GM21515 (cell line): ENCODE measurements around the gene ZFTA.

ENCODE experiments used
- ATAC-seq: cut with Tn5 transposase; IDR thresholded peaks from one replicate; pipeline ENCODE4 v1.9.1; 2021; ENCODE audit not compliant: unreplicated experiment

The ZFTA gene

DNA sequence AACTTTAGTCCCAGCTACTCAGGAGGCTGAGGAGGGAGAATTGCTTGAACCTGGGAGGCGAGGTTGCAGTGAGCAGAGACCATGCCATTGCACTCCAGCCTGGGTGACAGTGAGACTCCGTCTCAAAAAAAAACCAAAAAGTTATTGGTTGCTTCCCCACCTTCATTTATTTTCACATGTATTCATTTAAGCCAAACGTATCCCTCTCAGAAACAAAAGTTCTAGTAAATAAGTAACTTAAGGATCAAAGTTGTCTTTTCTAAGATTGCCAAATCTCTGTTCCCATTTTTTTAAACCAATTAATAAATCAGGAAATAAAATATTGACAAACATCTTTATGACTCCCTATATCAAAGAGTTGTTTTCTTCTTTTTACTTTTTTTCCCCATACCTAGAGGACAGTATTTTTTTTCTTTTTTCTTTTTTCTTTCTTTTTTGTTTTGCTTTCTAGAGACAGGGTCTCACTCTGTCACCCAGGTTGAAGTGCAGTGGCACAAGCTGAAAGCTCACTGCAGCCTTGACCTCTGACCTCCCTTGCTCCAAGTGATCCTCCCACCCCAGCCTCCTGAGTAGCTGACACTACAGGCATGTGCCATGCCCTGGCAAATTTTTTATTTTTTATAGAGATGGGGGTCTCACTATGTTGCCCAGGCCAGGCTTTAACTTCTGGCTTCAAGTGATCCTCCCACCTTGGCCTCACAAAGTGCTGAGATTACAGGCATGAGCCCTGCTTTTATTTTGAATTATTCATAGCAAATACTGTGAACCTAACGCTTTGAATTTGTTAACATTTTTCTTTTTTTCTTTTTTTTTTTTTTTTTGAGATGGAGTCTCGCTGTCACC is 11.4 kb downstream of the ZFTA start:
- no peak for ATAC-seq

- ATAC-seq, result no peak
Observed at GRCh38 chr11:63749624-63750023, 19.0 kb downstream of the ZFTA start.

DNA sequence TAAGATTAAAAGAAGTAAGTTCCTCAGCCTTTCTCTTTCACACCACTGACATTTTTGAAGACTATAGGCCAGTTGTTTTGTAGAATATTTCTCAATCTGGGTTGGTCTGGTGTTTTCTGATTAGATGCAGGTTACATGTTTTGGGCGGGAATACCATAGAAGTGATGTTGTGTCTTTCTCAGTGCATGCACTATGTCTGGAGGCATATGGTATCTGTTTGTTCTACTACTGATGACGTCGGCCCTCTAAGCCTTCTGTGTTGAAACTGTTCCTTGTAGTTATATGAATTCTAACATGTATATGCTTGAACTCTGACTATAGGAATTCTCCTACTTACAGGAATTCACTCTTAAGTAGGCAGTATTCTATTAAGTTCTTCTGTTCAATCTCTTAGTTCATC is 21.6 kb downstream of the ZFTA start:
- ATAC-seq, result no peak

GRCh38 chr11:63745304-63746170 is 23.0 kb downstream of the ZFTA start:
- no peak for ATAC-seq

DNA sequence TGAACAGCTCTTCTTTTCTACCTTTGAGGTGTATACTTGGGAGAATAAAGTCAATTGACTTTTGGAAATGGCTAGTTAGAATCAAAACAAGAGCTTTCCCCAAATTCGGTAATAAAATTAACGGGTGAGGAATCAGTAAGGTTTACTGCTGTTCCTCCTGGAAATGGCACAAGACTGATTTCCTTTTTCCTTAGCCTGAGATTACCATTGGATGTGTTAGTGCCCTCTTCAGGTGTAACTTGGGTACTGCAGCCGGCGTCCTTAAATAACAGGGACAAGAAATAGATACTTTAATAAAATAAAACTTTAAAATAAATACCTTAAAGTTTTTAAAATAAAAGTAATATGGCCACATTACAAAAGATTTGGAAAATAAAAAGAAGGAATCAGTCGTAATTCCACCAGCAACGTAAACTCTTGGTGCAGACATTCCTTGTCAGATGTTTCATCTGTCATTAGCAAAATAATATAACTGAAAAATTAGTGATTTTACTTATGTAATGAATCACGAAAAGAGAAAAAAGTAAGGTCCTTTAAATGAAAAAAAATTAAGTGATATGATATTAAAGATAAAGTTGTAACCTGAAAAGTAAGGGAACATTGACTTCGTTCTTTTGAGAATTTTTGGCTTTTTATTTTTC is 29.7 kb downstream of the ZFTA start:
- ATAC-seq, result no peak

DNA sequence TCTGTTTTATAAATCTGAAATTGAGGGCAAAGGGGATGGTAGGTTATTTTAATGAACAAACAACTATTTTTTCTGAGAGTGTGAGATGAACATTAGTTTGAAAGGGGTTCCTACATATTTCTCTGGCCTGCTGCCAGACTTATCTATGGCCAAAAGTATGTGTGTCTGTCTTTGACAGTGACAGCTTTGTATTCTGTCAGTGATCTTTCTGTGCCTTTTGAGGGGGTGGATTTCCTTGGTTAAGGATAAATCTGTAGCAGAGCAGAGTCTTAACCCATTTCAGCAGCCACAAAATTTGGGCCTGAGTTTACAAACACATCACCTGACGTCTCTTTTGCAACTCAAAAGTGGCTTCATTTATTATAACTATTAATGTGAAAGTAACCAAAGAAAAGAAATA is 30.9 kb downstream of the ZFTA start:
- ATAC-seq, result no peak

DNA sequence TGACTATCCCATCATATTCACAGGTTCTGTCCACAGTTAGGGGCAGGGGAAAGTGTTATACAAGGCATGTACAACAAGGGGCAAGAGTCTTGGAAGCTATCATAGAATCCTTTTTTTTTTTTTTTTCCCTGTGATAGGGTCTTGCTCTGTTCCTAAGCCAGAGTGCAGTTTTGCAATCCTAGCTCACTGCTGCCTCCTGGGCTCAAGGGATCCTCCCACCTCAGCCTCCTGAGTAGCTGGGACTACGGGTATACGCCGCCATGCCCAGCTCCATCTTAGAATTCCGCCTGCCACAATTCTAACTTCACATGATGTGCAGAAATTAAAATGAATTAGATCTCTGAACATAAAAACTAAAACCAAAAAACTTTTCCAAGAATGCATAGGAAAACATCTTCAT is 31.7 kb downstream of the ZFTA start:
- no peak for ATAC-seq

GRCh38 chr11:63729326-63729725 is 39.2 kb downstream of the ZFTA start:
- no peak for ATAC-seq

- no peak for ATAC-seq
Observed at GRCh38 chr11:63720611-63721010, 48.0 kb downstream of the ZFTA start.

DNA sequence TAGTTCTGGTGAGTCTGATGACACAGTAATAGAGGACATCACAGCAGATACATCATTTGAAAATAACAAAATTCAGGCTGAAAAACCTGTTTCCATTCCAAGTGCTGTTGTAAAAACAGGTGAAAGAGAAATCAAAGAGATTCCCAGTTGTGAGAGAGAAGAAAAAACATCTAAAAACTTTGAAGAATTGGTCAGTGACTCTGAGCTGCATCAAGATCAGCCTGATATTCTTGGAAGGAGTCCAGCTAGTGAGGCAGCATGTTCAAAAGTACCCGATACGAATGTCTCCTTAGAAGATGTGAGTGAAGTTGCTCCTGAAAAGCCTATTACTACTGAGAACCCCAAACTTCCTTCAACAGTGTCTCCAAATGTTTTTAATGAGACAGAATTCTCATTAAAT is 48.6 kb downstream of the ZFTA start:
- no peak for ATAC-seq

DNA sequence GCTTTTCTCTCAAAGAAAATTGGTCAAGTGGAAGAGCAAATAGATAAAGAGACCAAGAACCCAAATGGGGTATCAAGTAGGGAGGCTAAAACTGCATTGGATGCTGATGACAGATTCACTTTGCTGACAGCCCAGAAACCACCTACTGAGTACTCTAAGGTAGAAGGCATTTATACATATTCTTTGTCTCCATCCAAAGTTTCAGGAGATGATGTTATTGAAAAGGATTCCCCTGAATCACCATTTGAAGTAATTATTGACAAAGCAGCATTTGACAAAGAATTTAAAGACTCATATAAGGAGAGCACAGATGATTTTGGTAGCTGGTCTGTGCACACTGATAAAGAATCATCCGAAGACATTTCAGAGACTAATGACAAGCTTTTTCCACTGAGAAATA is 49.6 kb downstream of the ZFTA start:
- ATAC-seq, result no peak
